ENCODE measurements around the gene HMG20B.

HMG20B gene

DNA sequence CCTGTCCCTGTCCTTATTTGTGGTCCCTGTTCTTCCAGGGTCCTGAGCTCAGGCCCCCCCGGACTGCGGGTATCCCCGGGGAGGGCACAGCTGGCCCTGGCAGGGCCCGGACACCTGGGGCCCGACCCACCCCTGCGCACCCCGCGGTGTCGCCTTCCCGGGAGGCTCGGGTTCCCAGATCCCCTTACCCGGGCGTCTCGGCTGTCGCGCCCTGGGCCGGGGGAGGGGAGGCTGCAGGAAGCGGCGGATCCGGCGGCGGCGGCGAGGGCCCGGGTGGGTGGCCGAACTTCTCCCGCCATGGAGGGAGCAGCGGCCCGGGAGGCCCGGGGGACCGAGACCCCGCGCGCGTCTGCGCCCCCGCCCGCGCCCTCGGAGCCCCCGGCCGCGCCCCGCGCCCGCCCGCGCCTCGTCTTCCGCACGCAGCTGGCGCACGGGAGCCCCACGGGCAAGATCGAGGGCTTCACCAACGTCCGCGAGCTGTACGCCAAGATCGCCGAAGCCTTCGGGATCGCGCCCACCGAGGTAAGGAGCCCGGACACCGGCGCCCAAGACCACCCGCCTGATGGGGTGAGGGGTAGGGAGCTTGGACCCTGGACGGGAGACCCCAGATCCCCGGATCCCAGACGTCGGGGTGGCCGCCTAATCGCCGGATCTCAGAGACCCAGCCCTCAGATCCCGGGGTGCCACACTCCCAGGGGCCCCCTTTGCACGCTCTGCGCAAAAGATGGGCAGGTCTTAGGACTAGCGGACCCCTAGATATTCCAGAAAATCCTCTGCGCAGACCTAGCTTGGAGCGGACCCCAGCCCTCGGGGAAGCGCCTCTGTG is 12.8 kb downstream of the HMG20B start, which contains the start of gene GIPC3:
GIPC3 (plus strand) TSS at position 178 of the 826 bp plus-strand sequence; CDS start at position 298, 120 bp downstream.
- no peak for DNase-seq

GRCh38 chr19:3586127-3586626 is 13.4 kb downstream of the HMG20B start:
- no peak for DNase-seq

DNA sequence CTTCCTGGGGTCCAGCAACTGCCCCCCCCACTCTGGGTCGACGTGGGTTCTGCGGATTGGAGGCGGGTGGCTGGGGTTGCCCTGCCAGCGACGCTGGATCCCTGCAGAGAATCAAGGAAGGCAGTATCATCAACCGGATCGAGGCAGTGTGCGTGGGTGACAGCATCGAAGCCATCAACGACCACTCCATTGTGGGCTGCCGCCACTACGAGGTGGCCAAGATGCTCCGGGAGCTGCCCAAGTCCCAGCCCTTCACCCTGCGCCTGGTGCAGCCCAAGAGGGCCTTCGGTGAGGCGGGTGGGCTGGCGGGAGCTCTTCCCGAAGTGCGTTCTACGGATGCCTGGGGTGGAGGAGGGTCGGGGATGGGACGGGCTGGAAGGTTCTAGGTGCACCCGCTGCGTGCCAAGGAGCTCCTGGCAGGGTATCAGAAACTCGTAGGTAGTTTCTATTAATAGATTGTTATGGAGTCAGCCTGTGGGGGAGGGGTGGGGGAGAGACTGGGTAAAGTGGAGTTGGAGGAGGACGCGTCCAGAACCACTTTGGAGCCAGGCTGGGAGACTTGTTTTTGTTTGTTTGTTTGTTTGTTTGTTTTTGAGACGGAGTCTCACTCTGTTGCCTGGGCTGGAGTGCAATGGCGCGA is 14.1 kb downstream of the HMG20B start:
- DNase-seq, result no peak

DNA sequence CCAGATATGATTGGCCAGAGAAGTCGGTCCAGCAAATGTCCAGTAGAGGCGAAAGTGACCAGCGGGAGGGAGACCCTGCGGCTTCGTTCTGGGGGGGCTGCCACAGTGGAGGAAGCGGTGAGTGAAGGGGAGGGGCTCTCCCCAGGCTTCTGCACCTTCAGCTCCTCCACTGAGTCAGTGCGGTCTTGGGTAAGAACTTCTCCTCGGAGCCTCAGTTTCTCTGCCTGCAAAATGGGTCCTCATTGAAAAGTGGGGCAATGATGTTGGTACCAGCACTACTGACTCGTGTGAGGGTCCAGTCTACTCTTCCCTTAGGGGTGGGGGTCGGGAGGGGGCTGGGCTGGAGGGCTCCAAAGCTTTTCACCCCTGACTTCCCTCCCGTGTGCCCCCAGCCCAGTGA is 16.7 kb downstream of the HMG20B start:
- no peak for DNase-seq

GRCh38 chr19:3589949-3590348 is 17.2 kb downstream of the HMG20B start:
- no peak for DNase-seq

- DNase-seq, result no peak
These were observed 18.4 kb downstream of the HMG20B start for GRCh38 chr19:3590991-3591659.

DNA sequence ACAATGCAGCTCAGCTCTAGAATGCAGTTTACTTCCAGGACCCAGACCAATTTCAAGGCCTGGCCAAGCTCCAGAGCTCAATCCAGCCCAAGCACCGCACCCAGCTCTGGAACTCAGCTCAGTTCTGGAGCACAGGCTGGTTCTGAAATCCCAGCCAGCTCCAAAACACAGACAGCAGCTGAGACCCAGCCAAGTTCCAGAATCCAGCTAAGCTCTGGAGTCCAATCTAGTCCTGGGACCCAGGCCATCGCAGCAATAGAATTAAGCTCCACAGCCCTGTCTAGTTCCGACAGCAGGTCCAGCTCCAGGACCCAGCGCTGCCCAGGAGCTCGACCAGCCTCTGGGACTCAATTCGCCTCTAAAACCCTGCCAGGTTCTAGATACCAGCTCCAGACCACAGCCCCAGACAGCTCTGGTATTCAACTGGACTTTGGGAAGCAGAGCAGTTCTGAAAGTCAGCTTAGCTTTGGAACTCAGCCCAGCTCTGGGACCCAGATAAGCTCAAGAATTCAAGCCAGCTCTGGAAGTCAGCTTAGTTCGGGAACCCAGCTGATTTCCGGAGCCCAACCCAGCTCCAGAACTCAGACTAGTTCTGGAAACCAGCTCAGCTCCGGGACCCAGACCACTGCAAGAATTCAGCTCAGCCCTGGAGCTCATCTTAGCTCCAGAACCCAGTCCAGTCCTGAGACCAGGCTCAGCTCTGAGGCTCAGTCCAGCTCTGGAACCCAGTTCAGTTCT is 19.3 kb downstream of the HMG20B start:
- DNase-seq, result no peak

- DNase-seq, result no peak
These were observed 20.4 kb downstream of the HMG20B start for GRCh38 chr19:3593156-3593555.

DNA sequence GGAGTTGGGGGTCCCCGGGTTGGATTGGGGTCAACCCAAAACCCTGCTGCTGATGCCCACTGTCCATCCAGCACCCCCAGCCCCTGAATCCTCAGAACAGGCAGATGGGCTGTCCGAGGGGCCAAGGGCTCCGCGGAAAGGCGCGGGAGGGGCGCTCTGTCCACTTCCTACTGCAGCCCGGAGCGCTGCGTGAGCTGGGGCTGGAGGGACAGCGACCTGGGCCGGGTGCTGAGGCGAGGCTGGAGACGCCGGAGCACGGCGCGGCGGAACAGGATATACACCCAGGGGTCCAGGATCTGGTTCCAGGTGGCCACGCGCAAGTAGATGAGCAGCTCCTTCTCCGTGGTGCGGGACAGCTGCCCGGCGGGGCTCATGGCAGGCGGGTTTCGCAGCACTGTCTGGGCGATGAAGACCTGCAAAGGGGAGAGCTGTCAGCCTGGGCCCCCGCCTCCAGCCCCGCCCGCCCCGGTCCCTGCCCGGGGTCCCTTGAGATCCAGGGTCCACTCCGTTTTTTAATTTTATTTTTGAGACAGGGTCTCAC is 22.8 kb downstream of the HMG20B start:
- no peak for DNase-seq

- DNase-seq, result no peak
These were observed 27.0 kb downstream of the HMG20B start for GRCh38 chr19:3599776-3600187.

GRCh38 chr19:3601021-3601420 is 28.3 kb downstream of the HMG20B start:
- no peak for DNase-seq

- DNase-seq, result no peak
These were observed 30.5 kb downstream of the HMG20B start for GRCh38 chr19:3603121-3603811.

DNA sequence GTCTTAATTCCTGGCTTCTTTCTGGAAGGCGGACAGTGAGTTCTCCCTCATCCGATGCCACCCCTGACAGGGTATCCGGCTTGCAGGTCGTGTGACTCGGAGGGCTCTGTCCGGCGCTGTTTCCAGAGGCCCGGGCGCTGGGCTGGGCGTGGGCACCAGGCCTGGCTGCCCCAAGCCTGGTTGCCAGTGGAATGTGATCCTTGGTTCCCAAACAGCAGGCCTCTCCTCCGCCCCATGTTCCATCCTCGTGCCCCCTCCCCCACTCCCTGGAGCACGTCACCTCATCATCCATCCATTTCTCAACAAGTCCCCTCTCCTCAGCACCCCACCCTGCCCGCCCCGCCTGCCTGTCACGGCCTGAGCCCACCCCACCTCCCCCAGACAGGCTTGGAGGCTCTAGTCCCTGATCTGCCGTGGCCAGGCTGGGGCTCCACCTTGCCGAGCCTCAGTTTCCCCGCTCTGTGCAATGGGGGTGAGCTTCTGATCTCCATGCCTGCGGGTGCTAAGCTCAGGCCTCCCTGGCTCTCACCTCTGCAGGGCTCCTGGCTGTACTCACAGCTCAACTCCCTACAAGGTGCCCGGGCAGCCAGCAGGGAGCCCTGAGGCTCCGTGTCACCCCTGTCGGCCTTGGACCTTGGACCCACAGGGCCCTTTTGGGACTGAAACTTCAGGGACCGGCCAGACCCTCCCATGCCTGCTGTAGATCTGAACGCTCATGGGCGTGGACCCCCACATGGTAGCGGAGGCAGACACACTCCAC is 31.7 kb downstream of the HMG20B start:
- no peak for DNase-seq

- DNase-seq, result no peak
These were observed 32.2 kb downstream of the HMG20B start for GRCh38 chr19:3604987-3605343.

- DNase-seq, result no peak
These were observed 32.6 kb downstream of the HMG20B start for GRCh38 chr19:3605361-3605760.

- no peak for DNase-seq
These were observed 33.0 kb downstream of the HMG20B start for GRCh38 chr19:3605770-3606169.

- no peak for DNase-seq
These were observed 33.5 kb downstream of the HMG20B start for GRCh38 chr19:3606174-3606689.

DNA sequence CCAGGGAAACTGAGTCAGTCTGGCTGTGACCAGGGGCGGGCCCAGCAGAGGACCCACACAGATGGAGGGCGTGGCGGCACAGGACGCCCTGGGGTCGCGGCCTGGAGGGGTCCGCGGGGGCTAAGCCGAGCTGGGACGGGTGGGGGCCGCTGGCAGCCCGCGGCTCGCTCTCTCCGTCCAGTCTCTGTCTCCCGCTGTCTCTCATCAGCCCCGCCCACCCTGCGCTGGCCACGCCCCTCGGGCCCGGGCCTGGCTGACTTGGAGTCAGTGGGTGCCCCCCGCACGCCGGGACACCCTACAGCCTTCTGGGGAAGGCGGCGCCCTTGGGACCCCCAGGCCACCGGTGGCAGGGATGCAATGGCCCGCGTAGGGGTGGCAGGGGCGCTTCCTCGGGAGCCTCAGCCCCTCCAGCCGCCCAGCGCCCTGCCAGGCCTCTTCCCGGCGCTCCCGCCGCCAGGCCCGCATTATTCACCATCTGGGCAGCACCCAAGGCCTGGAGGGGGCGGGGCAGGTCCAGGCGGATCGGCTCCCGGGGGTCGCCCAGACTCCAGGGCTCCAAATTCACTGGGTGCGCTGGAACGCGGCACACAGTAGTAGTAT is 34.0 kb downstream of the HMG20B start, which contains the start of gene TBXA2R:
TBXA2R (minus strand) TSS at position 186 of the 600 bp plus-strand sequence. CDS start 6,241 bp downstream, outside the sequence.
- DNase-seq, result no peak

GRCh38 chr19:3607303-3608078 is 34.7 kb downstream of the HMG20B start:
- no peak for DNase-seq

All from DMS 273 treated with DMSO at 0.1 percent for 48 hours (cell line).